DOHH2 (cell line): ENCODE measurements around the gene TRIM25.
A peak's percentile ranks its signal among the peaks of the same experiment; 100 is the strongest.
"Not testable (repeated sequence)": the region's sequence is repeated elsewhere in the genome, so short reads cannot be mapped to it uniquely, and the experiment has no call there.

Source experiments
- H3F3A ChIP-seq: fragments of 200-600 bp; sonication (generic), shearing (Covaris generic); 2 replicates; pipeline ENCODE4 v1.6.0; 2016; ENCODE audit warnings: antibody characterized with exemption, mild to moderate bottlenecking; ENCODE audit not compliant: control insufficient read depth, insufficient read depth
- H3K27ac ChIP-seq: fragments of 200-600 bp; sonication (generic); 2 replicates; pipeline ENCODE4 v1.5.1; 2014; ENCODE audit warnings: low read depth, mild to moderate bottlenecking, low read length, moderate library complexity
- H3K27me3 ChIP-seq: fragments of 200-600 bp; sonication (generic); 2 replicates; pipeline ENCODE4 v1.6.1; 2014; ENCODE audit warnings: mild to moderate bottlenecking, low read length, mixed read lengths; ENCODE audit not compliant: control insufficient read depth
- H3K36me3 ChIP-seq: fragments of 200-600 bp; sonication (generic); 2 replicates; pipeline ENCODE4 v1.6.1; 2014; ENCODE audit warnings: mild to moderate bottlenecking, low read length, moderate library complexity, mixed read lengths; ENCODE audit not compliant: control insufficient read depth
- H3K4me1 ChIP-seq: fragments of 200-600 bp; sonication (generic); 2 replicates; pipeline ENCODE4 v1.6.1; 2014; ENCODE audit warnings: mild to moderate bottlenecking, low read length, mixed read lengths; ENCODE audit not compliant: control insufficient read depth
- H3K4me2 ChIP-seq: fragments of 200-600 bp; sonication (generic); 2 replicates; pipeline ENCODE4 v1.6.0; 2014; ENCODE audit warnings: mild to moderate bottlenecking, low read length, moderate library complexity
- H3K4me3 ChIP-seq: fragments of 200-600 bp; sonication (generic); 2 replicates; pipeline ENCODE4 v1.5.1; 2014; ENCODE audit warnings: mild to moderate bottlenecking, low read length, mixed read lengths
- H3K79me2 ChIP-seq: fragments of 200-600 bp; sonication (generic); 2 replicates; pipeline ENCODE4 v1.6.1; 2014; ENCODE audit warnings: mild to moderate bottlenecking, low read length, mixed read lengths; ENCODE audit not compliant: control insufficient read depth
- H3K9me2 ChIP-seq: fragments of 200-600 bp; sonication (generic); replicated peaks from 2 replicates; pipeline ENCODE4 v1.6.1; 2014; ENCODE audit warnings: mild to moderate bottlenecking, low read length, mixed read lengths; ENCODE audit not compliant: control insufficient read depth
- H3K9me3 ChIP-seq: fragments of 200-600 bp; sonication (generic); 2 replicates; pipeline ENCODE4 v1.6.1; 2014; ENCODE audit warnings: antibody characterized with exemption, low read length, mixed read lengths; ENCODE audit not compliant: control insufficient read depth, insufficient read depth
- H4K20me1 ChIP-seq: fragments of 200-600 bp; sonication (generic); 2 replicates; pipeline ENCODE4 v1.6.0; 2014; ENCODE audit warnings: low read depth, mild to moderate bottlenecking, antibody characterized with exemption, low read length, moderate library complexity; ENCODE audit not compliant: control insufficient read depth, insufficient read depth
- CTCF ChIP-seq: fragments of 200-600 bp; sonication (generic); IDR thresholded peaks from one replicate; pipeline ENCODE4 v1.5.1; 2014; ENCODE audit warnings: antibody characterized with exemption, mild to moderate bottlenecking, low read depth, low read length; ENCODE audit not compliant: poor library complexity, severe bottlenecking
- EZH2phosphoT487 ChIP-seq: fragments of 200-600 bp; sonication (generic); IDR thresholded peaks from 2 replicates; pipeline ENCODE4 v1.6.1; 2017; ENCODE audit warnings: borderline replicate concordance, mild to moderate bottlenecking, antibody characterized with exemption, low read length, moderate library complexity, mixed read lengths

The TRIM25 gene

GRCh38 chr17:56943505-56944125 is 29.8 kb upstream of the TRIM25 start:
- Histone ChIP-seq H3K4me3 (no peak overlapping the region), H3K79me2 (no peaks in the 10 kb centered on the region), H3K4me1 (no peaks in the 10 kb centered on the region), H3K9me2 (no peaks in the 10 kb centered on the region), H3K36me3 (peaks cover 57% of the 10 kb centered on the region), H3K4me2 (no peak overlapping the region), H3K9me3 (no peaks in the 10 kb centered on the region), H3K27me3 (no peaks in the 10 kb centered on the region), H4K20me1 (no peaks in the 10 kb centered on the region), H3F3A (no peaks in the 10 kb centered on the region; the same call in 1 of the 2 replicates), H3K27ac (no peak overlapping the region)
- no peak for TF ChIP-seq CTCF
- TF ChIP-seq EZH2phosphoT487, result no peak

- H3K36me3 ChIP-seq, result peaks cover 60% of the 10 kb centered on the region
- H3K9me2 ChIP-seq, result no peaks in the 10 kb centered on the region
Observed at GRCh38 chr17:56939869-56940484, 26.1 kb upstream of the TRIM25 start.

GRCh38 chr17:56938206-56938605 is 24.4 kb upstream of the TRIM25 start:
- H3K9me3 ChIP-seq, H4K20me1 ChIP-seq, H3K79me2 ChIP-seq, H3K9me2 ChIP-seq, H3K4me1 ChIP-seq, H3K27me3 ChIP-seq, H3K4me3 ChIP-seq, H3K27ac ChIP-seq, H3F3A ChIP-seq, H3K4me2 ChIP-seq: not testable (repeated sequence)
- H3K36me3 ChIP-seq, result peaks cover 49% of the 10 kb centered on the region

More at GRCh38 chr17:56939869-56940484, 26.1 kb upstream of the TRIM25 start:
- no peak for TF ChIP-seq EZH2phosphoT487
- peak; percentile 68 for TF ChIP-seq CTCF
- H3K79me2 ChIP-seq, result no peaks in the 10 kb centered on the region
- H4K20me1 ChIP-seq, result no peaks in the 10 kb centered on the region
- no peak overlapping the region for H3K4me2 ChIP-seq
- H3K4me1 ChIP-seq, result no peaks in the 10 kb centered on the region
- no peak overlapping the region for H3K4me3 ChIP-seq
- H3K27ac ChIP-seq, result no peak overlapping the region
- H3F3A ChIP-seq, result no peaks in the 10 kb centered on the region; the same call in 1 of the 2 replicates
- no peaks in the 10 kb centered on the region for H3K9me3 ChIP-seq
- no peaks in the 10 kb centered on the region for H3K27me3 ChIP-seq

- Histone ChIP-seq H3K27me3 (no peaks in the 10 kb centered on the region), H3K27ac (no peak overlapping the region), H3F3A (no peaks in the 10 kb centered on the region; the same call in 1 of the 2 replicates), H3K4me1 (no peaks in the 10 kb centered on the region), H3K79me2 (no peaks in the 10 kb centered on the region), H3K9me2 (no peaks in the 10 kb centered on the region), H3K36me3 (peaks cover 46% of the 10 kb centered on the region), H3K4me2 (no peak overlapping the region), H3K4me3 (no peak overlapping the region), H3K9me3 (no peaks in the 10 kb centered on the region), H4K20me1 (no peaks in the 10 kb centered on the region)
- TF ChIP-seq EZH2phosphoT487 (no peak), CTCF (no peak)
Observed at GRCh38 chr17:56937687-56938086, 23.8 kb upstream of the TRIM25 start.
